ENCODE data around the gene SOD2.
"Not testable (repeated sequence)": the region's sequence is repeated elsewhere in the genome, so short reads cannot be mapped to it uniquely, and the experiment has no call there.

Gene SOD2

GRCh38 chr6:159716247-159717096 lies 23.4 kb upstream of the SOD2 start:
- peak; percentile 90 for DNase-seq (ENCODE audit: low read depth)

GRCh38 chr6:159715605-159716004 lies 22.6 kb upstream of the SOD2 start:
- DNase-seq (ENCODE audit: low read depth): no peak

- no peak for DNase-seq (ENCODE audit: low read depth)
Measured at GRCh38 chr6:159715166-159715565, 22.1 kb upstream of the SOD2 start.

DNA sequence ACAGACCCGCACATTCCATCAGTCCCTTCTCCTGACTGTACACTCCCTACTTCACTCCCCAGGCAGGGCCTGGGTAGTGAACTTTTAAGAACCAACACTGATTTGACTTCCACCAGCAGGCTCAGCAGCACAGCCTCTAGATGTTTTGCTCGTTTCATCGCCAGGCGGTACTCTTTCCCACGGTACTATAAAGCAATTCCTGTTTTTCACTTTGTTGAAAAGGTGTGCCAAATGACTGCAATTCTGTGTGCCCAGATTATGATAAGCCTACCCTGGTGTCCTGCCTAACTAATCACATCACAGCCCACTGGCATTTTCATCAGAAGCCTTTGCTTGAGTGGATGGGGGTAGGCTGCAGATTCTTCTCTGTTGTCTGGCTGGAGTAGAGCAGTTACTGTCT lies 21.4 kb upstream of the SOD2 start:
- DNase-seq (ENCODE audit: low read depth): no peak

DNA sequence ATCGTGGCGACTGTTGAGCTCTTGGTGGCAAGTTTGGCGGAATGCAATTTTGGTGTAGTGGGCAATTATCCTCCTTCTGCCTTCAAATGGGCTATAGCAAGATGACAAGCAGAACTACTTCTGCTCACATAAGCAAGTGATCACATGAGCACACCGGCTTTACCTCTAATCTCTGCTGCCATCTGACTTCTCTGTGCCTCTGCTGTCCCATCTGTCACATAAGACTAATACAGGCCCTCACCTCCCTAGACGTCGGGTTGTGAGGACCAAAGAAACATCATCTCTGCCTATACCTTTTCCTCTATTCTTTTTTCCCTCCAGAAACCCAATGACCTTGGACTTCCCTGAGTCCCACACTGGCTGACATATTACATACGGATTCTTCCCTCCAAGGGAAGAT lies 20.9 kb upstream of the SOD2 start:
- no peak for DNase-seq (ENCODE audit: low read depth)

GRCh38 chr6:159712389-159712788 lies 19.3 kb upstream of the SOD2 start:
- not testable (repeated sequence) for DNase-seq (ENCODE audit: low read depth)

- not testable (repeated sequence) for DNase-seq (ENCODE audit: low read depth)
Measured at GRCh38 chr6:159710603-159711002, 17.6 kb upstream of the SOD2 start.

- DNase-seq (ENCODE audit: low read depth): peak; percentile 95
Measured at GRCh38 chr6:159701413-159701999, 8.5 kb upstream of the SOD2 start.

DNA sequence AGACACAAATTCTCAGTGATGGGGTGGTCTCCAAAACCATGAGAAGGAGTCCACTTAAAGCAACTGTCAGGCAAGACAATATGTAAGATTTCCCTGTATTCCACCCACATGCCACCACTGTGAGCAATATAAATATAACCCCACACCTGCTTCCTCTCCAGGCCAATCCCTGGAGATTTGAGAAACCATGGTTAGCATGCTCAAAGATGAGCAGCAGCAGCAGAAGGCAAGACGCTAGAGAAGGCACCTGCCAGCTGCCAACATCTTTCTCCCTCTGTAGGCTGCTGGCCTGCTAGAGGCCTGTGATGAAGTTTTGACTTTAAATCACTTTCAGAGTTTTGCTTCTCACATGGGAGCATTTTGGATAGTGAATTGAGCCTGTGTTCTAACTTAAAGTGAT lies 7.9 kb upstream of the SOD2 start:
- no peak for DNase-seq (ENCODE audit: low read depth)

- no peak for DNase-seq (ENCODE audit: low read depth)
Measured at GRCh38 chr6:159695984-159696383, 2.9 kb upstream of the SOD2 start.

DNA sequence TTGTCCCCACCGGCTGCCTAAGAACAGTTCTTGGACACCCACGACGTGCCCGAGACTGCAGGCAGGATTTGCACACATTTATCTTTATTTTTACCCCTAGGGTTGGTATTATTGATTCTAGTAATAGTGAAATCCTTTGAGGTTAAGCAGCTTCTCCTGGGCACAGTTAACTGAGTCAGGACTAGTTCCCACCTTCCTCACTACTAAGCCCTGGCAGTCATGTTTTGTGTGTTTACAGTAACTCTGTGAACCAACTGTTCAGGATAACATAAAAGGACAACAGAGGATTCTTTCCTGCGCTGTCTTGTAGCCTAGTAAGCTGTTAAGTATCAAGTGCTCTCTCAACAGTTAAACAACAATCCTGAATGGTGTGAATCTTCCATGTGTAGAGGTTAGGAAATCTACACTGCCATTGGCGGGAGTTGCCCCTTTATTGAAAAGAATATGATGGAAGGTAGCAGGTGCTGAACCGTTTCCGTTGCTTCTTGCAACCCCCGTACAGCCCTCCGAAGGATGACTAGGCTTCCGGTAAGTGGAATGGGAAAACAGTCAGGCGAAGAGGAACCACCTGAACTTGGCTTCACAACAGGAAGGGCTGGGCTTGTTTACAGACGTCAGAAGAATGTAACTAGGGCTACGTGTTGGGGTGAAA lies 979 bp upstream of the SOD2 start:
- no peak for DNase-seq (ENCODE audit: low read depth)

DNA sequence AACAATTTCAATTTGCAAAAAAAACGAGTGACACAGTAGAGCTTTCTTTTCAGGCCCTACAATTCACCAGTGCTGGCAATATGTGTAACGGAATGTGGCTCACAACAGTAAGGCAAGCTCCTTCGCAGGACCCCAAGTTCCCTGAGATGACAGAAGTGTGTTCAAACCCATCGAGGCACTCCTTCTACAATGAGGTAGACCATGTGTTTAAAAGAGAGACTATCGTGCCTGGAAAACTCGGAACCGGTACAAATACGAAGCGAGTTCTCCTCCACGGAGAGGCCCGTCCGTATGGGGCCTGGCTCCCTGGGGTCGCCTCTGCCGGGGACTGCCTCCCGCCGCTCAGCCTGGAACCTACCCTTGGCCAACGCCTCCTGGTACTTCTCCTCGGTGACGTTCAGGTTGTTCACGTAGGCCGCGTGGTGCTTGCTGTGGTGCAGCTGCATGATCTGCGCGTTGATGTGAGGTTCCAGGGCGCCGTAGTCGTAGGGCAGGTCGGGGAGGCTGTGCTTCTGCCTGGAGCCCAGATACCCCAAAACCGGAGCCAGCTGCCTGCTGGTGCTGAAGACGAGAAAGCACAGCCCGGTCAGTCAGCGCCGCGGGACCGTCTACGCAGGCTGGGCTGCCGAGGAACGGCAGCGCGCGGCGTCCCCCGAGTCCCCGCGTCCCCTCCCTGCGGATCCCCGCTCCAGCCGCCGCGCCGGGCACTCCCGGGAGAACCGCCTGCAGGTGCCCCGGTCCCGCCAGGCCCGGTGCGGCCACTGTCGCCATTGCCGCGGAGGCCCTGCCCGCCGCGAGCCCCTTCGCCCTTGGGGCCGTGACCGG lies 526 bp downstream of the SOD2 start:
- no peak for DNase-seq (ENCODE audit: low read depth)

DNA sequence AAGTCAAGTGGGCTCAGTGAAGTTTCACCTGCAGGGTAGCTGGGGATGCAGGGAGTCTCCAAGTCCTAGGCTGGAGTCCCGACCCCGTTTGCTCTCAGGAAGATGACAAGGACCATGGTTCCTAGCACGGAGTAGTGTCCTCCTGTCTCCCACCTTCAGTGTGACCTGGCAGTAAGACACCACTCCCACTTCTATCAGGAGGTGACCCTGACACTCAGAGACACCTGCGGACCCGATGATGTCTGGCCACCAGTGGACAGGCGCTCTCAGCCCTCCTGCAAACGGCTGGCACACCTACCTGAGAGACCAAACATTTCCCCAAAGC lies 1.1 kb downstream of the SOD2 start:
- DNase-seq (ENCODE audit: low read depth): no peak

DNA sequence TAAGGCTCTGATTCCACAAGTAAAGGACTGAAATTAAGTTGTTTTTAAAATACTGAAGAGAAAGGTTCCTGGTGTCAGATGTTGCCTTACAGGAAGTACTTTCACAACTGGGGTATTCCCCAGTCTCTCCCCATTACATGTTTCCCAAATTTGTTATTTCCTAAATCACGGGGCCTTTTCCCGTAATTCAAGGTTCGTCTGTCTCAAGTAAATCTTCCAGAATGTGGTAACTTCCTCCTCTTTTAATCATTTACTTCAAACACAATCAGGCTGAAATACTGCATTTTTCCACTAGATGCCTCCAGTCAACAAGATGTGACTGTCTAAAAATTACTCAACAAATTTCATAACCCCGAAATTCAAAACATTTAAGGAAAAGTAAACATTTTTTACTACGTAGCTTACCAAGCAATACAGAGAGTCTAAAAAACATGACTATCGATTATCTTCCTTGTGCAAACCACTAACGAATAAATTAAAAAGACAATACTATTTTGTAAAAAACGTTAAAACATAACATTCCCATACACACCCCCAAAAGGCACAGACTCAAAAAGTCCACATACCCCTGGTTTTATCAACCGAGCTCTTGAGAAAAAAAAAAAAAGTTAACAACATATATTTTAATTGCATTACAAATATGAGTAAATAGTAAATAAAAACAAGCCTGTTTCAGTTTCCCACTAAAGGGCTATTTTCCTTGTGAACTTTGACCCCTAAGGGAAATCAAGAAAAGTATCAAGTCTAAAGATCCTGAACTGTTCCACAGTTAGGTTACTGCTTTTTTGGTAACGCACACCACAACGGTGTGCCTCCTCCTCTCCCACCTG lies 1.7 kb downstream of the SOD2 start:
- DNase-seq (ENCODE audit: low read depth): peak; percentile 84

DNA sequence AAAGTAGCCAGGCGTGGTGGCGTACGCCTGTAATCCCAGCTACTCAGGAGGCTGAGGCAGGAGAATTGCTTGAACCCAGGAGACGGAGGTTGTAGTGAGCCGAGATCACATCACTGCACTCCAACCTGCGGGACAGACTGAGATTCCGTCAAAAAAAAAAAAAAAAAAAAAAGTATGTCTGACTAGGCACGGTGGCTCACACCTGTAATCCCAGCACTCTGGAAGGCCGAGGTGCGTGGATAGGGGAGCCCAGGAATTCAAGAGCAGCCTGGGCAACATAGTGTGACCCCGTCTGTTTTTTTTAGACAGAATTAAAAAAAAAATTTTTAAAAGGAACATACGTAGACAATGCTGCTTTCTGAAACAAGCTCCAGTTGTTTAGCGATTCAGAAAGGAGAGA lies 2.9 kb downstream of the SOD2 start:
- DNase-seq (ENCODE audit: low read depth): not testable (repeated sequence)

- no peak for DNase-seq (ENCODE audit: low read depth)
Measured at GRCh38 chr6:159689001-159689400, 4.0 kb downstream of the SOD2 start.

GRCh38 chr6:159688266-159688905 lies 4.7 kb downstream of the SOD2 start:
- DNase-seq (ENCODE audit: low read depth): no peak

GRCh38 chr6:159687341-159687740 lies 5.7 kb downstream of the SOD2 start:
- no peak for DNase-seq (ENCODE audit: low read depth)

DNA sequence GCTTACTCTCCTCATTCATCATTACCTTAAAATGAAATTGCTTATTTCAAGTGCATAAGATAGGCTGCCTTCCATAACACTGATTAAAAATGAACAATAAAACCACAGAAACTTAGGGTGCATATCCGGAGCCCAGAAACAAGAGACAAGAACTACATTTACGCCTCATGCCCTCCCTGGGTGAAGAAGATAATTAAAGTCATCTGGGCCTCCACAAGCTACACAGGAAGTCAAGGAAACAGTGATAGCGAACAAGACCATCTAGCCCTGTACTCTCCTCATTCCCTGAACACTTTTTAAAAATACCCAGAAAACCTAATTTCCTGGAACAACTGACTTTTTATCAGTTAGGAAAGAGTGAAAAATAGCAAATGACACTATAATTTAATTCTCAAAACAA lies 6.3 kb downstream of the SOD2 start:
- DNase-seq (ENCODE audit: low read depth): no peak

GRCh38 chr6:159686040-159686439 lies 7.0 kb downstream of the SOD2 start:
- DNase-seq (ENCODE audit: low read depth): no peak

GRCh38 chr6:159684013-159684304 lies 9.1 kb downstream of the SOD2 start:
- DNase-seq (ENCODE audit: low read depth): no peak

Measured in HS-5 (cell line).